ENCODE data around the gene MDM4. TPM values are rescaled to one million over a fixed set of nuclear protein-coding genes. Genes with fewer than 3 reads are reported as not detected.

The MDM4 gene
- total and polyA plus RNA-seq, 2 donors (not counting 3 experiments of a cell fraction or from before 2014, with no cell fraction given), result 11.7 to 67.0 TPM

DNA sequence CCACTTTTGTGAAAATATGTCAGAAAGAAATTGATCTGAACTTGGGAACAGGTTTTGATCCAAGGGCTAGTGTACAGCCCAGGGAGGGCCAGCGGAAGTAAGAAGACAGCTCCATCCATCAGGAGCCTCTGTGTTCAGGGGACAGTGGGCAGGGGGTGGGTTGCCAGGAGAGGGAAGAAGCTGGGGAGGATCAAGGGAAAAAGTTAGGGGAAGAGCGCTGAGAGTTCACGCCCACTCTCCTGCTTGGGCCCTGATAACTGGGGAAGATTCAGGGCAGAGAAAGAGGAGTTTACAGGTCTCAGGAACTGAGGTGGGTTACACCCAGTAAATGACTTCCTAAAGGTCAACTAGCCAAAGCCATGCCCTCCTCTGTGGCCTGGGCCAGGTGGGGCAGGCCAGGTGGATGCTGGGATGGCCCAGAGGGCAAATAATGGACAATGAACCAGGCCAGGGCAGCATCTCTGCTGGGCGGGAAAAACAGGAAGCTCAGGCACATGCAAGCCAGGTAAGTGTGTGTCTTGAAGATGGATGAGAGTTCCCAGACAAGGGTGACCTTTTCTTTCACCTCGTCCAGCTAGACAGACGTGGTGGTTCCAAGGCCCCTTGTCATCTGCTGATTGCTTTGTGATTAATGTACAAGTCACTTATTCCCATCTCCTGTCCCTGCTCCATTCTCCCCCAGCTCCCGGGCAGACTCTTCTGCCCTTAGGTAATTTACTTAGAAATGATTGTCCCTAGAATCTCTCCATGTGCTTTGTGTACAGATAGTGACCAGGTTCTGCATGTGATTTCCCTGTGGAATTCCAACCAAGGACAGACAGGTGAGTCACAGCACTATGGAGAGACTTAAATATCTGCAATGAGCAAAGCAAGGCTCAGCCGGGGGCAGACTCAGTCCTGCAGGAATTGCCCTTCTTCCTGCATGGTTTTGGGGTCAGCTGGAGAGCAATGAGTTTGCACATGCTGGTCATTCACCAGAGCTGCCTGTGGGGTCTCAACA, 57.0 kb downstream of the MDM4 start:
- Histone ChIP-seq H3K27me3 (ENCODE audit: control insufficient read depth in 2 of 2, insufficient read depth in 2 of 2, low read length in 2 of 2) (no peaks in the 10 kb centered on the region), H3K4me3 (replicated peaks in 1 of 3; ENCODE audit: insufficient read depth in 1 of 3, low read depth in 1 of 3, low read length in 3 of 3) (no peak overlapping the region), H3K79me2 (ENCODE audit: control insufficient read depth, insufficient read depth, low read length) (no peaks in the 10 kb centered on the region), H3K27ac (ENCODE audit: insufficient read depth, low read depth, low read length) (no peak overlapping the region), H3K4me2 (ENCODE audit: insufficient read depth, low read length) (no peak overlapping the region), H3K4me1 (ENCODE audit: control insufficient read depth, extremely low read depth, insufficient read depth, low read length) (peaks cover 4% of the 10 kb centered on the region), H3K36me3 (ENCODE audit: control insufficient read depth in 2 of 2, extremely low read depth in 1 of 2, insufficient read depth in 2 of 2, low read length in 2 of 2) (no peaks in the 10 kb centered on the region), H3K9ac (replicated peaks; ENCODE audit: extremely low read depth, insufficient read depth, low read length) (no peak overlapping the region), H4K20me1 (replicated peaks; ENCODE audit: control insufficient read depth, extremely low read depth, insufficient read depth, low read length) (no peaks in the 10 kb centered on the region), H3K9me3 (replicated peaks; ENCODE audit: control insufficient read depth, insufficient read depth, low read length) (no peaks in the 10 kb centered on the region), H2AFZ (ENCODE audit: low read depth, low read length) (no peak overlapping the region), H3K9me1 (replicated peaks; ENCODE audit: control insufficient read depth, extremely low read depth, insufficient read depth, low read length) (no peaks in the 10 kb centered on the region)
- POLR2A ChIA-PET, result no interaction called here
- DNase-seq (ENCODE audit: low read depth, low spot score), result no peak
- dilution Hi-C loops (cut with MboI; ENCODE audit: extremely low pct_ligation_motif_present, low sequenced_read_pairs) (no loop called here), intact Hi-C loops (cut with micrococcal nuclease) (no loop called here)
- no TSS peak for BruUV-seq (replicated peaks)
- FAIRE-seq, result no peak
- TF ChIP-seq FOS (IDR thresholded peaks at IDR 0.05; ENCODE audit: borderline replicate concordance, insufficient read depth, low read length), result peak; percentile 11
- TF ChIP-seq POLR2A (IDR thresholded peaks at IDR 0.05; ENCODE audit: low read depth, low read length), result no peak
- TF ChIP-seq MYC (IDR thresholded peaks at IDR 0.05; ENCODE audit: low read depth, low read length), result no peak
- CTCF ChIA-PET, result interaction anchor here (0.7 to 3.4 kb wide), 4 partner anchors 7 to 235 kb away, joined by 3 to 29 read pairs (median 10); no protein-coding TSS in a partner anchor

DNA sequence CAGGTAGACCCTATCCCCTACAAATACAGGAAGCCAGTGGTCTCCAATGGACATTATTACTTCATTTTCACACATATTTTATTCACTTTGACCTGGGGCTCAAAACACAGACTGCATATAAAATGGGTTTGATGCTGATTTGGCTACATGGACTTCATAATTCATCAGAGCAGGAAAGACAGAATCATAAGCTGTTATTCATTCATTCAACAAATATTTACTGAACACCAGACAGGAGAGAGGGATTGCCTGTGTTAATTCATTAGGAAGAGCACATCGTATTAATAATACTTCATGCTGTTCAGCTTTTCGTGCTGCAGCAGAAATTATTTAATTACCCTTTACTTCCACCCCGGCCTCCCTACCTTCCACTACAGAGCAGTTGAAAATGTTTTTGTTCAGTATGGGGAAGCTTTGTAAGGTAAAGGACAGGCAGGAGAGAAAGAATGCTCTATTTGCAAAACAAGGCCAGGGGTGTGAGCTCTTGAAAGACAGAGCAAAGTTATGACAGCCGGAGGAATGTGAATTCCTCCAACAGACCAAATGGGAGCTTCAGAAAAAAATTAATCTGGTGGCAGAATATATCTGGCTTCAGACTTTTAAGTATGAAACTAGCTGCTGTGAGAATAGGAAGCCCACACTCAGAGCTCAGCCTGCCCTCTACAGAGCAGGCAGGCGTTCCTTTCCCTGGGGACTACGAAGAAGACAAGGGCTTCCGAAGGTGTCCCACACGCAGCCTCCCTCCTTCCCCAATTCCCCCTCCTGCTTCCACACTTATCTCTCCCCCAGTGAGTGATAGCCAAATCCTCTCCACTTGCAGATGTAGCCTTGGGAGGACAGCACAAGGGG, 58.0 kb downstream of the MDM4 start:
- Histone ChIP-seq H2AFZ (ENCODE audit: low read depth, low read length) (no peak overlapping the region), H3K4me2 (ENCODE audit: insufficient read depth, low read length) (no peak overlapping the region), H3K4me3 (replicated peaks in 1 of 3; ENCODE audit: insufficient read depth in 1 of 3, low read depth in 1 of 3, low read length in 3 of 3) (no peak overlapping the region), H3K27me3 (ENCODE audit: control insufficient read depth in 2 of 2, insufficient read depth in 2 of 2, low read length in 2 of 2) (no peaks in the 10 kb centered on the region), H3K9me3 (replicated peaks; ENCODE audit: control insufficient read depth, insufficient read depth, low read length) (no peaks in the 10 kb centered on the region), H3K9me1 (replicated peaks; ENCODE audit: control insufficient read depth, extremely low read depth, insufficient read depth, low read length) (no peaks in the 10 kb centered on the region), H3K36me3 (ENCODE audit: control insufficient read depth in 2 of 2, extremely low read depth in 1 of 2, insufficient read depth in 2 of 2, low read length in 2 of 2) (no peaks in the 10 kb centered on the region), H4K20me1 (replicated peaks; ENCODE audit: control insufficient read depth, extremely low read depth, insufficient read depth, low read length) (no peaks in the 10 kb centered on the region), H3K27ac (ENCODE audit: insufficient read depth, low read depth, low read length) (no peak overlapping the region), H3K79me2 (ENCODE audit: control insufficient read depth, insufficient read depth, low read length) (no peaks in the 10 kb centered on the region), H3K9ac (replicated peaks; ENCODE audit: extremely low read depth, insufficient read depth, low read length) (no peak overlapping the region), H3K4me1 (ENCODE audit: control insufficient read depth, extremely low read depth, insufficient read depth, low read length) (peaks cover 4% of the 10 kb centered on the region)
- TF ChIP-seq GATA2 (IDR thresholded peaks at IDR 0.05; ENCODE audit: insufficient read depth, insufficient read length, low read depth, low read length) (no peak), EZH2 (IDR thresholded peaks at IDR 0.05; ENCODE audit: borderline replicate concordance, low read depth, low read length, severe bottlenecking) (no peak), MYC (IDR thresholded peaks at IDR 0.05; ENCODE audit: low read depth, low read length) (no peak), POLR2AphosphoS5 (IDR thresholded peaks at IDR 0.05; ENCODE audit: insufficient read depth, low read depth, low read length) (no peak), POLR2A (IDR thresholded peaks at IDR 0.05; ENCODE audit: low read depth, low read length) (no peak), JUN (IDR thresholded peaks at IDR 0.05; ENCODE audit: borderline replicate concordance, insufficient read depth, insufficient read length, low read depth) (no peak), FOS (IDR thresholded peaks at IDR 0.05; ENCODE audit: borderline replicate concordance, insufficient read depth, low read length) (no peak)
- TF ChIP-seq, protein P1, sequence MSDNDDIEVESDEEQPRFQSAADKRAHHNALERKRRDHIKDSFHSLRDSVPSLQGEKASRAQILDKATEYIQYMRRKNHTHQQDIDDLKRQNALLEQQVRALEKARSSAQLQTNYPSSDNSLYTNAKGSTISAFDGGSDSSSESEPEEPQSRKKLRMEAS (IDR thresholded peaks at IDR 0.05; ENCODE audit: insufficient read depth, insufficient read length), result no peak
- TF ChIP-seq, protein P2, sequence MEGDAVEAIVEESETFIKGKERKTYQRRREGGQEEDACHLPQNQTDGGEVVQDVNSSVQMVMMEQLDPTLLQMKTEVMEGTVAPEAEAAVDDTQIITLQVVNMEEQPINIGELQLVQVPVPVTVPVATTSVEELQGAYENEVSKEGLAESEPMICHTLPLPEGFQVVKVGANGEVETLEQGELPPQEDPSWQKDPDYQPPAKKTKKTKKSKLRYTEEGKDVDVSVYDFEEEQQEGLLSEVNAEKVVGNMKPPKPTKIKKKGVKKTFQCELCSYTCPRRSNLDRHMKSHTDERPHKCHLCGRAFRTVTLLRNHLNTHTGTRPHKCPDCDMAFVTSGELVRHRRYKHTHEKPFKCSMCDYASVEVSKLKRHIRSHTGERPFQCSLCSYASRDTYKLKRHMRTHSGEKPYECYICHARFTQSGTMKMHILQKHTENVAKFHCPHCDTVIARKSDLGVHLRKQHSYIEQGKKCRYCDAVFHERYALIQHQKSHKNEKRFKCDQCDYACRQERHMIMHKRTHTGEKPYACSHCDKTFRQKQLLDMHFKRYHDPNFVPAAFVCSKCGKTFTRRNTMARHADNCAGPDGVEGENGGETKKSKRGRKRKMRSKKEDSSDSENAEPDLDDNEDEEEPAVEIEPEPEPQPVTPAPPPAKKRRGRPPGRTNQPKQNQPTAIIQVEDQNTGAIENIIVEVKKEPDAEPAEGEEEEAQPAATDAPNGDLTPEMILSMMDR (IDR thresholded peaks at IDR 0.05; ENCODE audit: extremely low read depth in 1 of 2, insufficient read depth in 1 of 2, low read depth in 1 of 2, low read length in 2 of 2), result no peak
- ChIA-PET POLR2A (no interaction called here), CTCF (interaction anchor here (0.7 to 3.4 kb wide), 4 partner anchors 8 to 234 kb away, joined by 3 to 29 read pairs (median 10); no protein-coding TSS in a partner anchor)
- DNase-seq (ENCODE audit: low read depth, low spot score), result no peak
- dilution Hi-C loops (cut with MboI; ENCODE audit: extremely low pct_ligation_motif_present, low sequenced_read_pairs) (no loop called here), intact Hi-C loops (cut with micrococcal nuclease) (no loop called here)
- BruUV-seq (replicated peaks), result no TSS peak
- FAIRE-seq, result no peak

Data from endothelial cell of umbilical vein (primary cell).